GM21825 (cell line): ENCODE measurements around the gene PRKD1.
A peak's percentile ranks its signal among the peaks of the same experiment; 100 is the strongest.

ENCODE experiments used
- ATAC-seq: cut with Tn5 transposase; IDR thresholded peaks from one replicate; pipeline ENCODE4 v1.9.1; 2021; ENCODE audit warnings: mild to moderate bottlenecking, moderate library complexity; ENCODE audit not compliant: unreplicated experiment

Gene PRKD1

GRCh38 chr14:29927376-29928116, at the start of gene PRKD1:
PRKD1 (minus strand) TSS chr14:29927847.
- ATAC-seq = peak; percentile 49

DNA sequence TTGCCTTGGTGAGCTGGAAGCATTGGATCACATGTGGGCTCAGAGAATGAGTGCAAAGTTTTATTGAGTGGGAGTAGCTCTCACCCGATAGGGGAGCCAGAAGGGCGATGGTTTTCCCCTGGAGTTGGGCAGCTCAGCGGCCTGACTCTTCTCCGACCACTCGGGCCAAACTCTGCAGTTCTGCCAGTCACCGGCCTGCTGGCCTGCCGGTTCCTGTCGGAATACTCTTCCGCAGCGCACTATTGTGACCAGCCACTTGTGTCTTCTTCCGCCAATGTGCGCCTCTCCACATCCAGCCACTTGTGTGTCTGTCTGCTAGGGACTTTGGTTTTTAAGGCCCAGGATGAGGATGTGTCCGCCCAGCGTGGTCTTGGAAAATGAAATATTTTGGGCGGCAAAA, 43.5 kb upstream of the PRKD1 start:
- no peak for ATAC-seq

DNA sequence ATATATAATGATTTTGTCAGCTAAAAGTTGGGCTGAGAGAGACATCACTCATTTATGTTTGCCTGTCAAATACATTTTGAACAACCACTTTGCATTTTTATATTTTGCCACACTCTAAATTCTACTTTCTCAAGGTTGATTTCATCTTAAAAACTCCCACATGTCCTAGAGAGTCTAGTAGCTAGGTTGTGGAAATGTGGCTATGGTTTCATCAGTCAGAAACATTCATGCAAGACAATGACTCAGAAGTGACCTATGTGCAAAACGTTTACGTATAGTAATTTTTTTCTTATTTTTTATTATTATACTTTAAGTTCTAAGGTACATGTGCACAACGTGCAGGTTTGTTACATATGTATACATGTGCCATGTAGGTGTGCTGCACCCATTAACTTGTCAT, 27.4 kb upstream of the PRKD1 start:
- no peak for ATAC-seq

GRCh38 chr14:29953501-29953900, 25.9 kb upstream of the PRKD1 start:
- ATAC-seq = no peak

GRCh38 chr14:29944091-29944490, 16.4 kb upstream of the PRKD1 start:
- no peak for ATAC-seq

DNA sequence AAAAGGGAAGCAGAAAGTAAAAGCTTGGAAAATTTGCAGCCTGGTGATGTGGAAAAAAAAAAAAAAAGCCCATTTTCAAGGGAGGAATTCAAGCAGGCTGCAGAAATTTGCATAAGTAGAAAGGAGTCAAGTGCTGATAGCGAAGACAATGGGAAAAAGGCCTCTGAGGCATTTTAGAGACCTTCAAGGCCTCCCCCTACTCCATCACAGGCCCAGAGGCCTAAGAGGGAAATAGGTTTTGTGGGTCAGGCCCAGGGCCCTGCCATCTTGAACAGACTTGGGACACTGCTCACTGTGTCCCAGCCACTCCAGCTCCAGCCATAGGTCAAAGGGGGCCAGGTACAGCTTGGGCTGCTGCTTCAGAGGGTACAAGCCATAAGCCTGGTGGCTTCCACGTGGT, 13.8 kb upstream of the PRKD1 start:
- no peak for ATAC-seq

GRCh38 chr14:29940482-29940881, 12.8 kb upstream of the PRKD1 start:
- ATAC-seq = no peak

- ATAC-seq = no peak
Measured at GRCh38 chr14:29937116-29937515, 9.5 kb upstream of the PRKD1 start.

DNA sequence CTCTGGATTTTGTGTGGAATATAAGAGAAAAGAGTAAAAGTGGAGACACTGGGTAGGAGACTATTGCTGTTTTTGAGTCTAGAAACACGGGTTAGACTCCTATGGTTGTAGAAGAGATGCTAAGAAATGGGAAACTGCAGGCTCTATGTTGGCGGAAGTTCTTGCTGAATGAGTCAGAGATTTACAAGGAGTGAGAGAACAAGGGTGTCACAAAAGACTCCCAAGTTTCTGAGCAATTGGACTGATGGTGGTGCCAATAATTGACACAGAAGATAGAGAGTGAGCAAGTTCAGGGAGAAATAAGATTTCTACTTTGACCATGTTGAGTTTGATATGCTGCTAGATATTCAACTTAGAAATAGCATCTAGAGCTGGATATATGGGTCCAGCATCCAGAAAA, 2.6 kb upstream of the PRKD1 start:
- no peak for ATAC-seq

DNA sequence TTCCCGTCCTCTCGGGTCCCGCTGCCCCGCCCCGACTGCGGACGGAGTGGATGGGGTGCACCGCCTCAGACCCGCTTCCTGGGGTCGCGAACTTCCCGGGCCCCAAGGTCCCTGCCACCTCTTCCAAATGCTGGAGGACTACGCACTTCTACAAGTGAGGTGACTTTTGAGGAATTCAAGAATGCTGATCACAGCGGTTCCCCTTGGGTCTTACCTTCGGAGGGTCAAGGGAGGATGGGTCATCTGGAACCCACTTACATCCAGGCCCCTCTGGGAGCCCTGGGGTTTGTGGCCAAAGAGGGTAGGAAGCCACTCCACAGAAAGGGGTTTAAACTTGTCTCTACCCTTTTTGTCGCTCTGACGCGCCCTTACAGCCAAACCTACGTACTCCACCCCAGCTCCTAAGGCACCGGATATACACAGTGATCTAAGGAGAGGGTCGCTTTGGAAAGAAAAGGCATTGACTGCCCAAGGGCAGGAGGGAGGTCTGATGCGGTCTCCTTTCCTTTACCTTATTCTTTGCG, 532 bp upstream of the PRKD1 start:
- no peak for ATAC-seq

- ATAC-seq = peak; percentile 43
Measured at GRCh38 chr14:29926701-29927375, 809 bp downstream of the PRKD1 start.

GRCh38 chr14:29926228-29926627, 1.4 kb downstream of the PRKD1 start:
- ATAC-seq = no peak

DNA sequence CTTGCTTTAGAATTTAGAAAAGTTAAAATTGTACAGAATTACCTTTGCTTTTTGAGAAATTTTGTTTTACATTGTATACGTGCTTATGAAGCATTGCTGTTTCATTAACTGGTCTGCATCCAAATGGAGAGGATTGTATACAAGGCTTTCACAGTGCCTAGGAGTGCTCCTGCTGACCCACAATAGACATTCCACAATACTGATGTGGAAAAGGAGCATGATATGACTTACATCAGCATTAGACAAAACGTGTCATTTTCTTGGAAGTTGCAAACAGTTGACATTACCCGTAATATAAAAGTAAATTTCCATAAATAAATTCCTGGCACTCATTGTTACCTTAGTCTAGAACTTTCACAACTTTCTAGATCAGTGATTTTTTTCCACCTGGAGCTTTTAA, 1.9 kb downstream of the PRKD1 start:
- ATAC-seq = no peak

DNA sequence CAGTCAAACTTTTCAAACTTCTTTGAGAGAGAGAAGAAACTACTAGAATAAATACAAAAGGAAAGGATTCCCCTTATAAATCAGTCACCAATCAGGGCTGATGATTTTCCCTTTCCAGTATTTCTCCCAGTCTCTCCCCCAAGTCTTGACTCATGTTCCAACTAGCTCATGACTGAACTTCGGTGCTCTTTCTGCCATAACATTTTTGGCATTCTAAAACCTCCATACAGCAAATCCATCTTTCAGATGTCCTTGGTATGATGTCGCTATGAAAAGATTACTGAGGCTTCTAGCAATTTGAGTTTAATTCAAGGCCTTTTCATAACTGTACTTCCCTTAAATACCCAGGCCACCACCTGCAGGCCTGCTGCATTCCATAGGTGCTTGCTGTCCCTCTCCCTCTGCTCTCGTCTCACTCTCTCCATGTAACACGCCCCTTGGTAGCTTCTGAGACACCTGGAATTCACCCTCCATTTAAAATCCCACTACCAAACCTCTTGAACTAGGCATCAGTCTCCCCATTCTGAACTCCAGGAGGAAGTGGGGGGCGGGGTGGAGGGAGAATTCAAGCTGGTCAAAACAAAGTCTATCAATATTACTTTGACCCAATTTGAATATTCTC, 2.4 kb downstream of the PRKD1 start:
- ATAC-seq = no peak

GRCh38 chr14:29919845-29920244, 7.8 kb downstream of the PRKD1 start:
- no peak for ATAC-seq

GRCh38 chr14:29918981-29919380, 8.7 kb downstream of the PRKD1 start:
- ATAC-seq = no peak

- ATAC-seq = no peak
Measured at GRCh38 chr14:29913566-29913965, 14.1 kb downstream of the PRKD1 start.

GRCh38 chr14:29911810-29912209, 15.8 kb downstream of the PRKD1 start:
- no peak for ATAC-seq

GRCh38 chr14:29908652-29909577, 18.7 kb downstream of the PRKD1 start:
- ATAC-seq = no peak

GRCh38 chr14:29906256-29906870, 21.3 kb downstream of the PRKD1 start:
- ATAC-seq = no peak
